H1 (cell line): ENCODE measurements around the gene GSK3B. TPM values are rescaled to one million over a fixed set of nuclear protein-coding genes. Genes with fewer than 3 reads are reported as not detected.

ENCODE experiments used
- CTCF ChIA-PET: fragments of 300-600 bp; sonication (Branson Sonifier 250); formaldehyde crosslinking; loops from one replicate; lab custom pipeline; 2021; ENCODE audit not compliant: partially characterized antibody; lab: Charles Lee
- POLR2A ChIA-PET: fragments of 300-600 bp; sonication (Branson Sonifier 250); formaldehyde crosslinking; loops from one replicate; lab custom pipeline; 2021; ENCODE audit warnings: inconsistent platforms; ENCODE audit not compliant: partially characterized antibody; lab: Charles Lee
- DNase-seq, 2 experiments: peaks; one replicate each; pipeline versions ENCODE4 v3.0.0 to v3.0.0-alpha.2; 2010 to 2022; ENCODE audit warnings: low spot score in 2 of 2, low read depth in 1 of 2, mixed read lengths in 1 of 2
- FAIRE-seq: peaks from 2 replicates; lab custom pipeline; 2011; peaks lifted over from hg19 to GRCh38; lab: Jason Lieb, UNC
- H2AFZ ChIP-seq: 2 replicates; pipeline ENCODE4 v1.8.1; 2012; ENCODE audit warnings: low read length, inconsistent platforms
- H2AK5ac ChIP-seq: 2 replicates; pipeline ENCODE4 v1.6.1; 2013; ENCODE audit warnings: low read depth, low read length
- H2BK120ac ChIP-seq: replicated peaks from 2 replicates; pipeline ENCODE3; 2013; ENCODE audit warnings: low read depth, low read length, inconsistent platforms
- H2BK12ac ChIP-seq: 2 replicates; pipeline ENCODE4 v1.6.1; 2013; ENCODE audit warnings: low read depth, low read length
- H2BK15ac ChIP-seq: 2 replicates; pipeline ENCODE4 v1.6.1; 2013; ENCODE audit warnings: low read length
- H2BK20ac ChIP-seq: 2 replicates; pipeline ENCODE4 v1.6.1; 2013; ENCODE audit warnings: low read length
- H2BK5ac ChIP-seq: 2 replicates; pipeline ENCODE4 v1.6.1; 2013; ENCODE audit warnings: low read depth, low read length
- H3K14ac ChIP-seq: 2 replicates; pipeline ENCODE4 v1.6.1; 2013; ENCODE audit warnings: inconsistent platforms; ENCODE audit not compliant: insufficient read length
- H3K18ac ChIP-seq: 2 replicates; pipeline ENCODE4 v1.6.1; 2013; ENCODE audit warnings: low read length; ENCODE audit errors: extremely low read depth
- H3K23ac ChIP-seq: 2 replicates; pipeline ENCODE4 v1.6.1; 2013; ENCODE audit warnings: inconsistent platforms; ENCODE audit not compliant: insufficient read length
- H3K23me2 ChIP-seq: 2 replicates; pipeline ENCODE4 v1.6.1; 2013; ENCODE audit warnings: low read depth, low read length
- H3K27ac ChIP-seq: 2 replicates; pipeline ENCODE4 v1.6.1; 2011; ENCODE audit warnings: low read depth, low read length, inconsistent platforms
- H3K27me3 ChIP-seq, 4 experiments: replicated peaks in 1 of 4; 1 replicate in 1 of 4; 2 replicates in 3 of 4; pipeline versions ENCODE4 v1.6.1 to v1.8.1; 2011 to 2013; ENCODE audit warnings: low read length in 3 of 4, mild to moderate bottlenecking in 3 of 4, inconsistent platforms in 2 of 4, mixed read lengths in 2 of 4, moderate library complexity in 1 of 4; ENCODE audit not compliant: control insufficient read depth in 3 of 4, insufficient read depth in 3 of 4; ENCODE audit errors: extremely low read depth in 1 of 4
- H3K36me3 ChIP-seq, 4 experiments: 2 replicates each; pipeline versions ENCODE4 v1.6.1 to v1.8.1; 2011 to 2013; ENCODE audit warnings: mild to moderate bottlenecking in 4 of 4, low read length in 3 of 4, moderate library complexity in 2 of 4, control low read depth in 1 of 4, inconsistent platforms in 1 of 4; ENCODE audit not compliant: insufficient read depth in 4 of 4, control insufficient read depth in 2 of 4
- H3K4ac ChIP-seq: replicated peaks from 2 replicates; pipeline ENCODE3; 2013; ENCODE audit warnings: low read length, low read depth, mixed read lengths, inconsistent platforms; ENCODE audit not compliant: insufficient read length
- H3K4me1 ChIP-seq, 4 experiments: replicated peaks in 1 of 4; 1 replicate in 1 of 4; 2 replicates in 3 of 4; pipeline versions ENCODE4 v1.6.1 to v1.8.1; 2011 to 2013; ENCODE audit warnings: low read length in 3 of 4, inconsistent platforms in 2 of 4, mixed read lengths in 1 of 4; ENCODE audit not compliant: insufficient read depth in 4 of 4, control insufficient read depth in 3 of 4
- H3K4me2 ChIP-seq, 2 experiments: 2 replicates each; pipeline versions ENCODE4 v1.6.1 to v1.8.1; 2011 to 2013; ENCODE audit warnings: low read depth in 2 of 2, low read length in 2 of 2, control low read depth in 1 of 2, inconsistent platforms in 1 of 2, mild to moderate bottlenecking in 1 of 2; ENCODE audit not compliant: insufficient read depth in 1 of 2
- H3K4me3 ChIP-seq, 4 experiments: fragments of 200-600, 300-600 bp in 1 of 4; sonication (generic), shearing (Covaris generic), sonication (Bioruptor Twin) in 1 of 4; 2 replicates each; pipeline versions ENCODE4 v1.5.1 to v1.8.1; 2011 to 2016; ENCODE audit warnings: low read length in 4 of 4, low read depth in 3 of 4, control low read depth in 2 of 4, inconsistent platforms in 2 of 4, mild to moderate bottlenecking in 2 of 4, mixed read lengths in 1 of 4, moderate library complexity in 1 of 4; ENCODE audit not compliant: insufficient read depth in 2 of 4; ENCODE audit errors: extremely low read depth in 1 of 4
- H3K56ac ChIP-seq: replicated peaks from 2 replicates; pipeline ENCODE3; 2013; ENCODE audit warnings: low read depth, mild to moderate bottlenecking, mixed read lengths, low read length, inconsistent platforms; ENCODE audit not compliant: insufficient read length
- H3K79me1 ChIP-seq: 2 replicates; pipeline ENCODE4 v1.6.1; 2013; ENCODE audit warnings: low read depth, low read length, control low read depth
- H3K79me2 ChIP-seq, 2 experiments: 2 replicates each; pipeline versions ENCODE4 v1.6.1 to v1.8.1; 2012 to 2013; ENCODE audit warnings: low read length in 2 of 2, mild to moderate bottlenecking in 2 of 2, inconsistent platforms in 1 of 2; ENCODE audit not compliant: insufficient read depth in 2 of 2, control insufficient read depth in 1 of 2
- H3K9ac ChIP-seq, 4 experiments: replicated peaks in 1 of 4; 1 replicate in 1 of 4; 2 replicates in 3 of 4; pipeline versions ENCODE4 v1.6.1 to v1.8.1; 2011 to 2013; ENCODE audit warnings: low read depth in 3 of 4, low read length in 3 of 4, control low read depth in 2 of 4, mild to moderate bottlenecking in 2 of 4, moderate library complexity in 2 of 4, inconsistent platforms in 1 of 4; ENCODE audit errors: extremely low read depth in 1 of 4
- H3K9me3 ChIP-seq, 2 experiments: 2 replicates each; pipeline versions ENCODE4 v1.6.1 to v1.8.1; 2012 to 2013; ENCODE audit warnings: mild to moderate bottlenecking in 2 of 2, moderate library complexity in 2 of 2, control low read depth in 1 of 2, inconsistent platforms in 1 of 2, low read depth in 1 of 2, low read length in 1 of 2, mixed read lengths in 1 of 2; ENCODE audit not compliant: insufficient read depth in 2 of 2
- H4K20me1 ChIP-seq, 2 experiments: replicated peaks in 1 of 2; 2 replicates each; pipeline versions ENCODE3 to v1.8.1; 2011 to 2013; ENCODE audit warnings: inconsistent platforms in 2 of 2, low read length in 2 of 2, mild to moderate bottlenecking in 1 of 2; ENCODE audit not compliant: insufficient read depth in 2 of 2, control insufficient read depth in 1 of 2
- H4K5ac ChIP-seq: 2 replicates; pipeline ENCODE4 v1.6.1; 2013; ENCODE audit warnings: low read length, low read depth, mixed read lengths, inconsistent platforms; ENCODE audit not compliant: insufficient read length
- H4K8ac ChIP-seq: 2 replicates; pipeline ENCODE4 v1.8.0; 2013; ENCODE audit warnings: mild to moderate bottlenecking, moderate library complexity, low read length, inconsistent platforms; ENCODE audit not compliant: insufficient read depth; ENCODE audit errors: extremely low read depth
- H4K91ac ChIP-seq: replicated peaks from 2 replicates; pipeline ENCODE3; 2013; ENCODE audit warnings: low read length, mixed read lengths, inconsistent platforms; ENCODE audit not compliant: insufficient read length
- CTBP2 ChIP-seq: IDR thresholded peaks from 2 replicates; pipeline ENCODE4 v1.7.0; 2011; ENCODE audit warnings: borderline replicate concordance, mild to moderate bottlenecking, moderate library complexity, mixed read lengths, low read length; ENCODE audit not compliant: insufficient read depth, insufficient read length
- GABPA ChIP-seq: IDR thresholded peaks from 2 replicates; pipeline ENCODE4 v1.6.1; 2011; ENCODE audit warnings: mild to moderate bottlenecking, low read length, moderate library complexity, borderline replicate concordance; ENCODE audit not compliant: insufficient read depth
- SP2 ChIP-seq: IDR thresholded peaks from 2 replicates; pipeline ENCODE4 v1.6.1; 2012; ENCODE audit warnings: mild to moderate bottlenecking, low read length, inconsistent platforms
- WGBS, 2 experiments: shearing (Covaris generic) in 1 of 2; methylation state at CpG; one replicate each; pipeline versions ENCODE4 v1.1.6 to v1.1.7; 2013 to 2015; ENCODE audit warnings: low lambda C conversion rate in 2 of 2, mixed read lengths in 2 of 2, inconsistent platforms in 1 of 2, low coverage in 1 of 2, missing lambda C conversion rate in 1 of 2; ENCODE audit not compliant: insufficient replicate concordance in 2 of 2, insufficient coverage in 1 of 2, insufficient read length in 1 of 2; ENCODE audit errors: extremely low coverage in 1 of 2, missing lambda C conversion rate in 1 of 2; 5-methylcytosine and 5-hydroxymethylcytosine counted together
- polyA plus RNA-seq, 7 experiments: library from polyadenylated mRNA; depleted of rRNA in 3 of 7; stranded (reverse) in 5 of 7; unstranded in 2 of 7; fragments of >200 nt in 5 of 7; fragments of 200-250 nt in 2 of 7; gene quantifications; 1 replicate in 5 of 7; 2 replicates in 1 of 7; 4 replicates in 1 of 7; pipeline versions ENCODE4 v1.2.1 to v1.2.3, GENCODE V29; 2011 to 2013; ENCODE audit warnings: missing spikeins in 2 of 7, mixed read lengths in 2 of 7
- total RNA-seq: library from RNA; stranded (reverse); fragmentation: NEBNext Ultra II Directional; extraction: Animal tissue kit (Norgen Biotek cat#: 25700); gene quantifications from 2 replicates; pipeline ENCODE4 v1.2.1, GENCODE V29; 2021

The GSK3B gene
- total and polyA plus RNA-seq, 2 of the 8 experiments (the other 6 are each of a cell fraction or from before 2014, with no cell fraction given) = 24.2 to 50.7 TPM

DNA sequence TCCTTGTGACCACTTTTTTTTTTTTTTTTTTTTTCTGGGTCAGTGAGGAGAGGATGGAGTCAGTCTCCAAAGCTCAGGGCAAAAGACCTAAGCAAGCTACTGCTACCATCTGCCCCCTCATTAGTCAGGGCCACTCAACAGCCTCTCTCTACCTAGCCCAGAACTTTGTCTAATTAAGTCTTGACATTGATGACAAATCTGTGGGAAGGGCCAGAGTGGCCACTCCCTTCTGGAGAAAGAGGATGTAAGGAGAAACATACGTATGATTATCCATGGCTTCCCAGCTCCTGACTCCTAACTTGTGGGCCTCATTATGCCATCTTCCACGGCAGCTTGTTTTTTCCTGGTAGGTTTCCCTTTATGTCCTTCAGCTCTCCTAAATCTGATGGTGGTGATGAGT, 274.4 kb downstream of the GSK3B start:
- H2BK5ac ChIP-seq = no peak overlapping the region
- H3K4me2 ChIP-seq = no peak overlapping the region
- no peaks in the 10 kb centered on the region for H3K79me2 ChIP-seq
- WGBS, 2 experiments = 84% methylated on average over 2 of the region's 2 CpGs; no CpG with 5 or more reads in 1 of the 2 experiments
- DNase-seq = no peak
- ChIA-PET CTCF (interaction anchor here (0.6 to 2.7 kb wide), 11 partner anchors 8 to 610 kb away, joined by 3 to 12 read pairs (median 4); no protein-coding TSS in a partner anchor), POLR2A (interaction anchor here (1.0 to 1.1 kb wide), 3 partner anchors 10 to 11 kb away, joined by 3 read pairs; no protein-coding TSS in a partner anchor)
- no peaks in the 10 kb centered on the region; a peak in 1 of 7 replicates for H3K4me1 ChIP-seq
- no peaks in the 10 kb centered on the region for H3K79me1 ChIP-seq
- no peaks in the 10 kb centered on the region for H3K9me3 ChIP-seq
- H3K18ac ChIP-seq = no peak overlapping the region
- no peak overlapping the region for H3K4ac ChIP-seq
- H2AFZ ChIP-seq = no peak overlapping the region
- H3K23ac ChIP-seq = no peak overlapping the region
- H4K8ac ChIP-seq = no peak overlapping the region
- H3K36me3 ChIP-seq = no peaks in the 10 kb centered on the region
- no peak overlapping the region for H3K4me3 ChIP-seq
- H3K27me3 ChIP-seq = no peaks in the 10 kb centered on the region
- no peak overlapping the region for H2BK15ac ChIP-seq
- no peak overlapping the region for H3K14ac ChIP-seq
- no peaks in the 10 kb centered on the region for H4K20me1 ChIP-seq
- H3K23me2 ChIP-seq = no peaks in the 10 kb centered on the region
- no peak overlapping the region for H3K27ac ChIP-seq
- no peak overlapping the region for H2BK20ac ChIP-seq
- no peak overlapping the region for H4K91ac ChIP-seq
- no peak overlapping the region for H2AK5ac ChIP-seq
- H4K5ac ChIP-seq = no peak overlapping the region
- no peak overlapping the region for H3K56ac ChIP-seq
- H2BK120ac ChIP-seq = no peak overlapping the region
- no peak overlapping the region for H3K9ac ChIP-seq
- FAIRE-seq = no peak
- no peak overlapping the region for H2BK12ac ChIP-seq
- no peak for TF ChIP-seq SP2
- no peak for TF ChIP-seq CTBP2
- TF ChIP-seq GABPA = no peak
